Nephron progenitor cell (in vitro differentiated cells): ENCODE measurements around the gene MMP14.
"Not testable (repeated sequence)": the region's sequence is repeated elsewhere in the genome, so short reads cannot be mapped to it uniquely, and the experiment has no call there.

Experiments
- DNase-seq: peaks from one replicate; pipeline ENCODE4 v3.0.0; 2021
- H3K27ac Mint-ChIP-seq: 2 replicates; pipeline ENCODE4 v1.8.0; 2021; ENCODE audit warnings: mild to moderate bottlenecking, moderate library complexity, mixed read lengths
- H3K27me3 Mint-ChIP-seq: 2 replicates; pipeline ENCODE4 v1.8.0; 2021; ENCODE audit warnings: mild to moderate bottlenecking, low read depth, mixed read lengths; ENCODE audit not compliant: poor library complexity
- H3K36me3 Mint-ChIP-seq: 2 replicates; pipeline ENCODE4 v1.8.0; 2021; ENCODE audit warnings: low read depth, mixed read lengths
- H3K4me1 Mint-ChIP-seq: 2 replicates; pipeline ENCODE4 v1.8.0; 2021; ENCODE audit warnings: mixed read lengths
- H3K4me3 Mint-ChIP-seq: 2 replicates; pipeline ENCODE4 v1.8.0; 2021; ENCODE audit warnings: mild to moderate bottlenecking, moderate library complexity, mixed read lengths
- H3K9me3 Mint-ChIP-seq: 2 replicates; pipeline ENCODE4 v1.8.0; 2021; ENCODE audit warnings: mild to moderate bottlenecking, moderate library complexity, mixed read lengths
- CTCF ChIP-seq: fragments of 200-600 bp; sonication (generic); IDR thresholded peaks from 2 replicates; pipeline ENCODE4 v1.5.0; 2021; ENCODE audit warnings: antibody characterized with exemption

Gene MMP14

GRCh38 chr14:22801716-22802115, 34.7 kb upstream of the MMP14 start:
- Mint-ChIP-seq H3K4me3 (no peak overlapping the region), H3K36me3 (no peaks in the 10 kb centered on the region), H3K27ac (peak overlapping the region; percentile 49), H3K9me3 (no peaks in the 10 kb centered on the region), H3K27me3 (peaks cover 3% of the 10 kb centered on the region), H3K4me1 (peaks cover 17% of the 10 kb centered on the region)
- DNase-seq: no peak
- TF ChIP-seq CTCF: no peak

DNA sequence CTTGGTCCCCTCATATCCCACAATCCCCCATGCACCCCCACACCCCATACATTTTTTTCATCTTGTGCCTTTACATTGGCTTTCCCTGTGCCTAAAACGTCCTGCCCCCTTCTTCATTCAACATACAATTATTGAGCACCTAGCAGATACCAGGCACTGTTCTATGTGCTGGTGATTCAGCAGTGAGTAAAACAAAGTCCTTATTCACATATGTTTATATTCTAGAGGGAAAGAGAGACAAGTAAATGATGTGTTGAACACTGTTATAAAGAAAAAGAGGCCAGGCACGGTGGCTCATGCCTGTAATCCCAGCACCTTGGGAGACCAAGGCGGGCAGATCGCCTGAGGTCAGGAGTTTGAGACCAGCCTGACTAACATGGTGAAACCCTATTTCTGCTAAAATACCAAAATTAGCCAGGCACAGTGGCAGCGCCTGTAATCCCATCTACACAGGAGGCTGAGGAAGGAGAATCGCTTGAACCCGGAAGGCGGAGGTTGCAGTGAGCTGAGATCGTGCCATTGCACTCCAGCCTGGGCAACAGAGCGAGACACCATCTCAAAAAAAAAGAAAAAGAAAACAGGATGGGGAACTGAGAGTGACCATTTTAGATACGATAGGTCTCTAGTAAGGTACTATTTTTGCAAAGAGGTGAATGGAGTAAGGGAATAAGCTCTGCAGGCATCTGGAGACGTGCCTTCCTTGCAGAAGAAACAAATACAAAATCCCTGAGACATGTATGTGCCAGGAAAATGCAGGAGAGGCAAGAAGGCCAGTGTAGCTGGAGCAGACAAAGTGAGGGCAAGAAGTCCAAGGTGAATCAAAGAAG, 33.3 kb upstream of the MMP14 start:
- no peak for DNase-seq
- no peak overlapping the region for H3K27ac Mint-ChIP-seq
- H3K36me3 Mint-ChIP-seq: no peaks in the 10 kb centered on the region
- no peak for TF ChIP-seq CTCF
- H3K27me3 Mint-ChIP-seq: peaks cover 5% of the 10 kb centered on the region
- no peak overlapping the region for H3K4me3 Mint-ChIP-seq
- no peaks in the 10 kb centered on the region for H3K9me3 Mint-ChIP-seq
- H3K4me1 Mint-ChIP-seq: peaks cover 12% of the 10 kb centered on the region

GRCh38 chr14:22803687-22803974, 32.8 kb upstream of the MMP14 start:
- H3K27me3 Mint-ChIP-seq: peaks cover 5% of the 10 kb centered on the region
- H3K4me3 Mint-ChIP-seq: no peak overlapping the region
- peaks cover 12% of the 10 kb centered on the region for H3K4me1 Mint-ChIP-seq
- TF ChIP-seq CTCF: no peak
- no peaks in the 10 kb centered on the region for H3K36me3 Mint-ChIP-seq
- no peak for DNase-seq
- H3K27ac Mint-ChIP-seq: no peak overlapping the region
- H3K9me3 Mint-ChIP-seq: no peaks in the 10 kb centered on the region

DNA sequence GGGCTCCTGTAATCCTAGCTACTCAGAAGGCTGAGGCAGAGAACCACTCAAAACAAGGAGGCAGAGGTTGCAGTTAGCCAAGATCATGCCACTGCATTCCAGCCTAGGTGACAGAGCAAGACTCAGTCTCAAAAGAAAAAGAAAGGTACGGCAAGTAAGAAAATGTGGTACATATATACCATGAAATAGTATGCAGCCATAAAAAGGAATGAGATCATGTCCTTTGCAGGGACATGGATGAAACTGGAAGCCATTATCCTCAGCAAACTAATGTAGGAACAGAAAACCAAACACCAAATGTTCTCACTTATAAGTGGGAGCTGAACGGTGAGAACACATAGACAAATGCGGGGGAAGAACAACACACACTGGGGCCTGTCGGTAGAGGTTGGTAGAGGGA, 31.1 kb upstream of the MMP14 start:
- peaks cover 12% of the 10 kb centered on the region for H3K4me1 Mint-ChIP-seq
- H3K27ac Mint-ChIP-seq, H3K4me3 Mint-ChIP-seq, H3K36me3 Mint-ChIP-seq, H3K9me3 Mint-ChIP-seq, H3K27me3 Mint-ChIP-seq, DNase-seq: not testable (repeated sequence)

- no peak for TF ChIP-seq CTCF
- Mint-ChIP-seq H3K27ac (no peak overlapping the region), H3K4me1 (no peaks in the 10 kb centered on the region), H3K27me3 (peaks cover 9% of the 10 kb centered on the region), H3K4me3 (no peak overlapping the region), H3K36me3 (no peaks in the 10 kb centered on the region), H3K9me3 (no peaks in the 10 kb centered on the region)
- DNase-seq: no peak
Observed at GRCh38 chr14:22807432-22808087, 28.8 kb upstream of the MMP14 start.

DNA sequence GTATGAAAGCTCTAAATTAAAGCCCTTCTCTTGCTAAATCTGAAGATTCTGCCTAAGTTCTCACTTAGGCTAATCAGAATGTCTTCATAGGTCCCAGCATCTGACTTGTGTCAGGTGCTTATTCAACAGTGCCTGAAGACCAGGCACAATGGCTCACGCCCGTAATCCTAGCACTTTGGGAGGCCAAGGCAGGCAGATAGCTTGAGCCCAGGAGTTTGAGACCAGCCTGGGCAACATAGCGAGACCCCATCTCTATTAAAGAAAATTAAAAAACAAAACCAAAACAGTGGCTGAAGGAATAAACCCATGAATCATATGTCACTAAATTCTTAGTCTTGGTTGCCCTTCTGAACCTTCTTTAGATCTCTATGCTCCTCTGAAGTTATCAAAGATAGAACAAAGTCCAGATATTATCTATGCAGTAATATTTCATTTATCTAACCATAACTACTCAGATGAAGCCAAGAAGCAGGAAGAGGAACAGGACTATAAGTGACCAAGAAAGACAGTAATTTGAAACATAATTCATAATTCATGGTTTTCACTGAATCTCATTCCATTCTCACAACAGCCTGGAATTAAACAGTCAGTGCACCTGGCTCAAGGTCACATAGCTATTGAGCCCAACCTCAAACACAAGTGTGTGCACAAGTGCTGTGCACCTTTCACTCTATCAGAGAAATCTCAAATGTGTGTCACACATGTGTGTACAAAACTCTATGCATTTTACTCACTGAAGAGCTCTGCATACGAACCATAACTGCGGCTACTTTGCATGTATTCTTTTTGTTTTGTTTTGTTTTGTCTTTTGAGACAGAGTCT, 27.8 kb upstream of the MMP14 start:
- Mint-ChIP-seq H3K9me3 (no peaks in the 10 kb centered on the region), H3K27ac (no peak overlapping the region), H3K4me1 (no peaks in the 10 kb centered on the region), H3K4me3 (no peak overlapping the region), H3K36me3 (no peaks in the 10 kb centered on the region), H3K27me3 (peaks cover 9% of the 10 kb centered on the region)
- no peak for DNase-seq
- no peak for TF ChIP-seq CTCF
